ENCODE data around the gene CORIN. TPM values are rescaled to one million over a fixed set of nuclear protein-coding genes. Genes with fewer than 3 reads are reported as not detected.

Gene CORIN
- polyA plus RNA-seq, 1 of the 3 experiments (the other 2 are of a cell fraction): 1.1 TPM

- no peaks in the 10 kb centered on the region for H3K9me2 ChIP-seq
- peaks cover 16 to 29% of the 10 kb centered on the region in 2 experiments for H3K36me3 ChIP-seq (replicated peaks in 1 of 2; ENCODE audit: control insufficient read depth in 1 of 2, insufficient read depth in 2 of 2, low read length in 1 of 2)
- CTCF ChIA-PET: interaction anchor here (1.5 kb wide), 1 partner anchor 175 kb away, joined by 4 read pairs; no protein-coding TSS in a partner anchor
- H3K4me1 ChIP-seq (ENCODE audit: control insufficient read depth in 1 of 2, insufficient read depth in 2 of 2, low read depth in 1 of 2, low read length in 1 of 2): peaks cover 7 to 10% of the 10 kb centered on the region in 2 experiments; a peak in 2 of 4 replicates
- no peak overlapping the region for H2AFZ ChIP-seq (ENCODE audit: low read depth)
- H3F3A ChIP-seq (replicated peaks; ENCODE audit: insufficient read depth): no peaks in the 10 kb centered on the region
- whole genome bisulfite sequencing (ENCODE audit: low lambda C conversion rate): 57% methylated on average over 1 of the region's 1 CpG
- no peaks in the 10 kb centered on the region for H4K20me1 ChIP-seq (ENCODE audit: insufficient read depth)
- H3K4me3 ChIP-seq (ENCODE audit: low read depth in 2 of 2, low read length in 1 of 2): no peak overlapping the region
- H3K9me3 ChIP-seq: no peaks in the 10 kb centered on the region
- H3K4me2 ChIP-seq: no peak overlapping the region
- POLR2A ChIA-PET: no interaction called here
- no peak for DNase-seq
- H3K27me3 ChIP-seq (ENCODE audit: insufficient read depth): no peaks in the 10 kb centered on the region
- no peak overlapping the region for H3K9ac ChIP-seq
- no peaks in the 10 kb centered on the region for H3K79me2 ChIP-seq (ENCODE audit: insufficient read depth)
- peak overlapping the region in 1 of 2 experiments; percentile 88; a peak in 1 of 4 replicates for H3K27ac ChIP-seq (ENCODE audit: low read depth in 2 of 2, low read length in 1 of 2)
- no peak for TF ChIP-seq TCF12 (IDR thresholded peaks at IDR 0.05)
Observed at GRCh38 chr4:47561331-47561730, 276.5 kb downstream of the CORIN start.

GRCh38 chr4:47560682-47561081 lies 277.2 kb downstream of the CORIN start:
- H3K9me3 ChIP-seq: no peaks in the 10 kb centered on the region
- no peaks in the 10 kb centered on the region for H3F3A ChIP-seq (replicated peaks; ENCODE audit: insufficient read depth)
- ChIA-PET CTCF (interaction anchor here (1.5 kb wide), 1 partner anchor 175 kb away, joined by 4 read pairs; no protein-coding TSS in a partner anchor), POLR2A (no interaction called here)
- peaks cover 7 to 10% of the 10 kb centered on the region in 2 experiments; a peak in 2 of 4 replicates for H3K4me1 ChIP-seq (ENCODE audit: control insufficient read depth in 1 of 2, insufficient read depth in 2 of 2, low read depth in 1 of 2, low read length in 1 of 2)
- H3K36me3 ChIP-seq (replicated peaks in 1 of 2; ENCODE audit: control insufficient read depth in 1 of 2, insufficient read depth in 2 of 2, low read length in 1 of 2): peaks cover 16 to 29% of the 10 kb centered on the region in 2 experiments
- H2AFZ ChIP-seq (ENCODE audit: low read depth): no peak overlapping the region
- no peak for DNase-seq
- no peak overlapping the region for H3K9ac ChIP-seq
- no peaks in the 10 kb centered on the region for H3K9me2 ChIP-seq
- no peak overlapping the region for H3K4me3 ChIP-seq (ENCODE audit: low read depth in 2 of 2, low read length in 1 of 2)
- no peak overlapping the region for H3K4me2 ChIP-seq
- 80% methylated on average over 1 of the region's 1 CpG for WGBS (ENCODE audit: low lambda C conversion rate)
- H3K27me3 ChIP-seq (ENCODE audit: insufficient read depth): no peaks in the 10 kb centered on the region
- TF ChIP-seq RCOR1 (IDR thresholded peaks at IDR 0.05; ENCODE audit: low read length): no peak
- TF ChIP-seq ELF1 (IDR thresholded peaks at IDR 0.05): no peak
- TF ChIP-seq USF2 (IDR thresholded peaks at IDR 0.05; ENCODE audit: borderline replicate concordance, low read depth, low read length): no peak
- TF ChIP-seq SIN3A (IDR thresholded peaks at IDR 0.05; ENCODE audit: borderline replicate concordance, low read depth, low read length): no peak
- TF ChIP-seq CTCF (IDR thresholded peaks at IDR 0.05): no peak
- TF ChIP-seq EP300 (IDR thresholded peaks at IDR 0.05; ENCODE audit: borderline replicate concordance in 1 of 2, low read depth in 1 of 2, low read length in 1 of 2): no peak
- TF ChIP-seq, protein P1, sequence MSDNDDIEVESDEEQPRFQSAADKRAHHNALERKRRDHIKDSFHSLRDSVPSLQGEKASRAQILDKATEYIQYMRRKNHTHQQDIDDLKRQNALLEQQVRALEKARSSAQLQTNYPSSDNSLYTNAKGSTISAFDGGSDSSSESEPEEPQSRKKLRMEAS (IDR thresholded peaks at IDR 0.05; ENCODE audit: low read depth): no peak
- no peak for TF ChIP-seq FOSL2 (IDR thresholded peaks at IDR 0.05; ENCODE audit: borderline replicate concordance, low read depth)
- TF ChIP-seq, protein P2, sequence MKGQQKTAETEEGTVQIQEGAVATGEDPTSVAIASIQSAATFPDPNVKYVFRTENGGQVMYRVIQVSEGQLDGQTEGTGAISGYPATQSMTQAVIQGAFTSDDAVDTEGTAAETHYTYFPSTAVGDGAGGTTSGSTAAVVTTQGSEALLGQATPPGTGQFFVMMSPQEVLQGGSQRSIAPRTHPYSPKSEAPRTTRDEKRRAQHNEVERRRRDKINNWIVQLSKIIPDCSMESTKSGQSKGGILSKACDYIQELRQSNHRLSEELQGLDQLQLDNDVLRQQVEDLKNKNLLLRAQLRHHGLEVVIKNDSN (IDR thresholded peaks at IDR 0.05; ENCODE audit: borderline replicate concordance, low read depth): no peak
- no peak for TF ChIP-seq NFIC (IDR thresholded peaks at IDR 0.05; ENCODE audit: borderline replicate concordance)
- TF ChIP-seq GATA2 (CRISPR knock-in tag; IDR thresholded peaks at IDR 0.05): no peak
- H3K27ac ChIP-seq (ENCODE audit: low read depth in 2 of 2, low read length in 1 of 2): no peak overlapping the region
- H3K79me2 ChIP-seq (ENCODE audit: insufficient read depth): no peaks in the 10 kb centered on the region
- no peaks in the 10 kb centered on the region for H4K20me1 ChIP-seq (ENCODE audit: insufficient read depth)

All from SK-N-SH (cell line).